ENCODE measurements around the gene CREB3L2.
A peak's percentile ranks its signal among the peaks of the same experiment; 100 is the strongest.

The CREB3L2 gene

GRCh38 chr7:137980308-137980707, 21.6 kb downstream of the CREB3L2 start:
- DNase-seq (ENCODE audit: low read depth), result no peak
- TF ChIP-seq CTCF (conservative IDR thresholded peaks at IDR 0.05; ENCODE audit: low read length), result no peak
- H3K4me3 ChIP-seq (ENCODE audit: low read length), result no peak overlapping the region

- H3K4me3 ChIP-seq (ENCODE audit: low read length), result no peak overlapping the region
- DNase-seq (ENCODE audit: low read depth), result peak; percentile 91
- TF ChIP-seq CTCF (conservative IDR thresholded peaks at IDR 0.05; ENCODE audit: low read length), result no peak
Measured at GRCh38 chr7:137978464-137979237, 23.2 kb downstream of the CREB3L2 start.

- H3K4me3 ChIP-seq (ENCODE audit: low read length), result no peak overlapping the region
- no peak for TF ChIP-seq CTCF (conservative IDR thresholded peaks at IDR 0.05; ENCODE audit: low read length)
- peak; percentile 48 for DNase-seq (ENCODE audit: low read depth)
Measured at GRCh38 chr7:137977173-137977572, 24.7 kb downstream of the CREB3L2 start.

- no peak overlapping the region for H3K4me3 ChIP-seq (ENCODE audit: low read length)
- TF ChIP-seq CTCF (conservative IDR thresholded peaks at IDR 0.05; ENCODE audit: low read length), result no peak
- DNase-seq (ENCODE audit: low read depth), result no peak
Measured at GRCh38 chr7:137976696-137977095, 25.2 kb downstream of the CREB3L2 start.

- H3K4me3 ChIP-seq (ENCODE audit: low read length), result no peak overlapping the region
- TF ChIP-seq CTCF (conservative IDR thresholded peaks at IDR 0.05; ENCODE audit: low read length), result no peak
- no peak for DNase-seq (ENCODE audit: low read depth)
Measured at GRCh38 chr7:137976232-137976631, 25.7 kb downstream of the CREB3L2 start.

- peak; percentile 56 for DNase-seq (ENCODE audit: low read depth)
- no peak for TF ChIP-seq CTCF (conservative IDR thresholded peaks at IDR 0.05; ENCODE audit: low read length)
- no peak overlapping the region for H3K4me3 ChIP-seq (ENCODE audit: low read length)
Measured at GRCh38 chr7:137975768-137976167, 26.1 kb downstream of the CREB3L2 start.

GRCh38 chr7:137975221-137975620, 26.7 kb downstream of the CREB3L2 start:
- peak; percentile 80 for DNase-seq (ENCODE audit: low read depth)
- TF ChIP-seq CTCF (conservative IDR thresholded peaks at IDR 0.05; ENCODE audit: low read length), result no peak
- peak overlapping the region; percentile 26 for H3K4me3 ChIP-seq (ENCODE audit: low read length)
